KBM-7 (cell line): ENCODE data around the gene GALNTL6.
"Not testable (repeated sequence)": the region's sequence is repeated elsewhere in the genome, so short reads cannot be mapped to it uniquely, and the experiment has no call there.

Experiments
- DNase-seq: peaks from one replicate; pipeline ENCODE4 v3.0.0-alpha.2; 2015
- in situ Hi-C: fragments of 300-500 bp; cut with MboI; formaldehyde crosslinking; loops from 2 replicates; pipeline ENCODE4 v1.14.3; 2020; ENCODE audit warnings: low sequenced_read_pairs, low pct_unique_long_range_greater_than_20kb, mixed read lengths

The GALNTL6 gene

GRCh38 chr4:172428979-172429378, 615.8 kb downstream of the GALNTL6 start:
- in situ Hi-C loops, DNase-seq: not testable (repeated sequence)

- no peak for DNase-seq
- in situ Hi-C loops: no loop called here
These were observed 667.3 kb downstream of the GALNTL6 start for GRCh38 chr4:172480471-172480870.

- in situ Hi-C loops: no loop called here
- DNase-seq: no peak
These were observed 668.8 kb downstream of the GALNTL6 start for GRCh38 chr4:172481802-172482508.

GRCh38 chr4:172485007-172485406, 671.8 kb downstream of the GALNTL6 start:
- DNase-seq: no peak
- in situ Hi-C loops: no loop called here

GRCh38 chr4:172486531-172486930, 673.3 kb downstream of the GALNTL6 start:
- no peak for DNase-seq
- in situ Hi-C loops: no loop called here

- in situ Hi-C loops: no loop called here
- no peak for DNase-seq
These were observed 676.7 kb downstream of the GALNTL6 start for GRCh38 chr4:172489861-172490260.

GRCh38 chr4:172495769-172496168, 682.6 kb downstream of the GALNTL6 start:
- DNase-seq: no peak
- in situ Hi-C loops: no loop called here

GRCh38 chr4:172497321-172497720, 684.1 kb downstream of the GALNTL6 start:
- no peak for DNase-seq
- in situ Hi-C loops: no loop called here

GRCh38 chr4:172514011-172514410, 700.8 kb downstream of the GALNTL6 start:
- in situ Hi-C loops: no loop called here
- DNase-seq: no peak

- no peak for DNase-seq
- in situ Hi-C loops: no loop called here
These were observed 701.6 kb downstream of the GALNTL6 start for GRCh38 chr4:172514801-172515200.

- in situ Hi-C loops: no loop called here
- no peak for DNase-seq
These were observed 702.2 kb downstream of the GALNTL6 start for GRCh38 chr4:172515266-172515879.

GRCh38 chr4:172517391-172517790, 704.2 kb downstream of the GALNTL6 start:
- DNase-seq: no peak
- in situ Hi-C loops: no loop called here

GRCh38 chr4:172521248-172521647, 708.0 kb downstream of the GALNTL6 start:
- in situ Hi-C loops: no loop called here
- no peak for DNase-seq

- in situ Hi-C loops: no loop called here
- no peak for DNase-seq
These were observed 708.5 kb downstream of the GALNTL6 start for GRCh38 chr4:172521680-172522079.

- in situ Hi-C loops: no loop called here
These were observed 730.0 kb downstream of the GALNTL6 start for GRCh38 chr4:172543249-172543648.

GRCh38 chr4:172546782-172547181, 733.6 kb downstream of the GALNTL6 start:
- DNase-seq: no peak
- in situ Hi-C loops: no loop called here

More at GRCh38 chr4:172543249-172543648, 730.0 kb downstream of the GALNTL6 start:
- no peak for DNase-seq

- in situ Hi-C loops: no loop called here
- no peak for DNase-seq
These were observed 734.5 kb downstream of the GALNTL6 start for GRCh38 chr4:172547724-172548123.

- in situ Hi-C loops: no loop called here
- DNase-seq: no peak
These were observed 740.0 kb downstream of the GALNTL6 start for GRCh38 chr4:172553216-172553615.

GRCh38 chr4:172554588-172554987, 741.4 kb downstream of the GALNTL6 start:
- in situ Hi-C loops: no loop called here
- DNase-seq: no peak

GRCh38 chr4:172555725-172556124, 742.5 kb downstream of the GALNTL6 start:
- in situ Hi-C loops: no loop called here
- no peak for DNase-seq

- peak; percentile 78 for DNase-seq
- in situ Hi-C loops: no loop called here
These were observed 760.7 kb downstream of the GALNTL6 start for GRCh38 chr4:172573899-172574298.
